MCF 10A (cell line): ENCODE results near the gene KRTAP12-2. TPM values are rescaled to one million over a fixed set of nuclear protein-coding genes. Genes with fewer than 3 reads are reported as not detected.

Experiments
- BruUV-seq: library from RNA; stranded (reverse); fragments of 400-500 nt; replicated peaks from 2 replicates; lab custom pipeline; 2021; lab: Mats Ljungman, UMichigan
- CTCF ChIA-PET: fragments of 300-600 bp; sonication (Branson Sonifier 250); formaldehyde crosslinking; extraction: SDS; loops from one replicate; lab custom pipeline; 2021; ENCODE audit warnings: antibody characterized with exemption, inconsistent platforms; lab: Yijun Ruan, JAX
- POLR2A ChIA-PET: fragments of 300-600, 350-650 bp; sonication (Branson Sonifier 250); formaldehyde crosslinking; extraction: SDS; loops from one replicate; lab custom pipeline; 2020; ENCODE audit warnings: antibody characterized with exemption, inconsistent platforms; lab: Yijun Ruan, JAX
- DNase-seq: peaks from one replicate; pipeline ENCODE4 v3.0.0-alpha.2; 2018; ENCODE audit not compliant: unreplicated experiment
- H3K27ac Mint-ChIP-seq: one replicate; pipeline ENCODE4 v1.8.0; 2022; ENCODE audit warnings: mild to moderate bottlenecking, low read depth, mixed read lengths; ENCODE audit not compliant: unreplicated experiment
- H3K27me3 Mint-ChIP-seq: one replicate; pipeline ENCODE4 v1.8.0; 2022; ENCODE audit warnings: mixed read lengths; ENCODE audit not compliant: insufficient read depth, unreplicated experiment
- H3K36me3 Mint-ChIP-seq: one replicate; pipeline ENCODE4 v1.8.0; 2022; ENCODE audit warnings: mild to moderate bottlenecking, moderate library complexity, mixed read lengths; ENCODE audit not compliant: insufficient read depth, unreplicated experiment
- H3K4me1 Mint-ChIP-seq: one replicate; pipeline ENCODE4 v1.8.0; 2022; ENCODE audit warnings: mixed read lengths; ENCODE audit not compliant: insufficient read depth, unreplicated experiment
- H3K4me3 Mint-ChIP-seq: one replicate; pipeline ENCODE4 v1.8.0; 2022; ENCODE audit warnings: mild to moderate bottlenecking, moderate library complexity, mixed read lengths; ENCODE audit not compliant: unreplicated experiment
- H3K9me3 Mint-ChIP-seq: one replicate; pipeline ENCODE4 v1.8.0; 2022; ENCODE audit warnings: mixed read lengths; ENCODE audit not compliant: unreplicated experiment
- CTCF ChIP-seq: fragments of 200-600 bp; IDR thresholded peaks from one replicate; pipeline ENCODE4 v1.8.0; 2022; ENCODE audit warnings: antibody characterized with exemption, mild to moderate bottlenecking; ENCODE audit not compliant: unreplicated experiment
- intact Hi-C: fragments of 100-400 bp; cut with micrococcal nuclease; formaldehyde crosslinking; loops from 2 replicates; pipeline ENCODE4 v1.14.1; 2022
- total RNA-seq: library from RNA; stranded (reverse); gene quantifications from 2 replicates; pipeline ENCODE4 v1.2.3, GENCODE V29; 2022

The KRTAP12-2 gene
- total RNA-seq, 1 experiment from 2014 or later: not detected

- POLR2A ChIA-PET: no interaction called here
- no peak for DNase-seq
- CTCF ChIA-PET: no interaction called here
- no TSS peak for BruUV-seq
- no peak for TF ChIP-seq CTCF
- intact Hi-C loops: no loop called here
- Mint-ChIP-seq H3K9me3 (no peaks in the 10 kb centered on the region), H3K27ac (no peak overlapping the region), H3K36me3 (no peaks in the 10 kb centered on the region), H3K27me3 (peaks cover 48% of the 10 kb centered on the region), H3K4me1 (no peaks in the 10 kb centered on the region), H3K4me3 (no peak overlapping the region)
Observed at GRCh38 chr21:44703731-44704635, 37.3 kb upstream of the KRTAP12-2 start.

- POLR2A ChIA-PET: no interaction called here
- Mint-ChIP-seq H3K27me3 (peaks cover 48% of the 10 kb centered on the region), H3K4me1 (no peaks in the 10 kb centered on the region), H3K4me3 (no peak overlapping the region), H3K36me3 (no peaks in the 10 kb centered on the region), H3K27ac (no peak overlapping the region), H3K9me3 (no peaks in the 10 kb centered on the region)
- CTCF ChIA-PET: interaction anchor here (0.6 kb wide), 1 partner anchor 89 kb away, joined by 3 read pairs; no protein-coding TSS in a partner anchor
- BruUV-seq: no TSS peak
- TF ChIP-seq CTCF: no peak
- intact Hi-C loops: no loop called here
- DNase-seq: no peak
Observed at GRCh38 chr21:44702973-44703730, 36.4 kb upstream of the KRTAP12-2 start.

GRCh38 chr21:44702111-44702972 lies 35.6 kb upstream of the KRTAP12-2 start:
- Mint-ChIP-seq H3K9me3 (no peaks in the 10 kb centered on the region), H3K36me3 (no peaks in the 10 kb centered on the region), H3K27me3 (peaks cover 48% of the 10 kb centered on the region), H3K4me3 (no peak overlapping the region), H3K27ac (no peak overlapping the region), H3K4me1 (no peaks in the 10 kb centered on the region)
- ChIA-PET CTCF (no interaction called here), POLR2A (no interaction called here)
- TF ChIP-seq CTCF: no peak
- intact Hi-C loops: no loop called here
- no peak for DNase-seq
- no TSS peak for BruUV-seq
